H9 (cell line): ENCODE results near the gene OR7D2. TPM values are rescaled to one million over a fixed set of nuclear protein-coding genes. Genes with fewer than 3 reads are reported as not detected.

Source experiments
- DNase-seq: peaks from one replicate; pipeline ENCODE4 v3.0.0-alpha.2; 2017
- H2AFZ ChIP-seq: one replicate; pipeline ENCODE4 v1.6.1; 2013; ENCODE audit warnings: mild to moderate bottlenecking, low read length, control low read depth, moderate library complexity
- H2AK5ac ChIP-seq: 2 replicates; pipeline ENCODE4 v1.6.1; 2013; ENCODE audit warnings: low read length, control low read depth, mixed read lengths; ENCODE audit not compliant: insufficient read length
- H2BK120ac ChIP-seq: one replicate; pipeline ENCODE4 v1.6.1; 2013; ENCODE audit warnings: low read depth, mild to moderate bottlenecking, low read length, control low read depth, inconsistent platforms; ENCODE audit not compliant: poor library complexity, severe bottlenecking
- H2BK12ac ChIP-seq: 2 replicates; pipeline ENCODE4 v1.6.1; 2013; ENCODE audit warnings: low read length, control low read depth, mixed read lengths, low read depth; ENCODE audit not compliant: insufficient read length
- H2BK15ac ChIP-seq: 2 replicates; pipeline ENCODE4 v1.6.1; 2013; ENCODE audit warnings: low read depth, low read length, control low read depth
- H2BK20ac ChIP-seq: one replicate; pipeline ENCODE4 v1.6.1; 2013; ENCODE audit warnings: low read depth, mild to moderate bottlenecking, low read length, control low read depth, inconsistent platforms; ENCODE audit not compliant: poor library complexity, severe bottlenecking
- H2BK5ac ChIP-seq: 2 replicates; pipeline ENCODE4 v1.6.1; 2013; ENCODE audit warnings: low read length, control low read depth, mixed read lengths; ENCODE audit not compliant: insufficient read length
- H3K14ac ChIP-seq: 2 replicates; pipeline ENCODE4 v1.6.1; 2013; ENCODE audit warnings: low read length, control low read depth; ENCODE audit not compliant: insufficient read depth
- H3K18ac ChIP-seq: 2 replicates; pipeline ENCODE4 v1.6.1; 2013; ENCODE audit warnings: low read depth, mild to moderate bottlenecking, mixed read lengths, low read length, control low read depth; ENCODE audit not compliant: insufficient read length
- H3K23ac ChIP-seq: 2 replicates; pipeline ENCODE4 v1.6.1; 2013; ENCODE audit warnings: low read length, control low read depth, mixed read lengths, low read depth; ENCODE audit not compliant: insufficient read length
- H3K23me2 ChIP-seq: 2 replicates; pipeline ENCODE4 v1.6.1; 2013; ENCODE audit warnings: low read depth, mild to moderate bottlenecking, mixed read lengths, low read length, control low read depth; ENCODE audit not compliant: insufficient read length, poor library complexity, severe bottlenecking
- H3K27ac ChIP-seq: 2 replicates; pipeline ENCODE4 v1.5.1; 2013; ENCODE audit warnings: low read length, control low read depth, mixed read lengths, low read depth; ENCODE audit not compliant: insufficient read length
- H3K27me3 ChIP-seq: 2 replicates; pipeline ENCODE4 v1.6.1; 2013; ENCODE audit warnings: low read length, control low read depth, inconsistent platforms; ENCODE audit not compliant: insufficient read depth
- H3K4ac ChIP-seq: 2 replicates; pipeline ENCODE4 v1.6.1; 2013; ENCODE audit warnings: low read depth, mild to moderate bottlenecking, control low read depth, inconsistent platforms, low read length, moderate library complexity
- H3K4me1 ChIP-seq: 2 replicates; pipeline ENCODE4 v1.6.1; 2013; ENCODE audit warnings: low read length, control low read depth, inconsistent platforms; ENCODE audit not compliant: insufficient read depth
- H3K4me2 ChIP-seq: 2 replicates; pipeline ENCODE4 v1.6.1; 2013; ENCODE audit warnings: low read length, control low read depth, mixed read lengths; ENCODE audit not compliant: insufficient read length, insufficient read depth
- H3K56ac ChIP-seq: 2 replicates; pipeline ENCODE4 v1.6.1; 2013; ENCODE audit warnings: low read depth, mild to moderate bottlenecking, mixed read lengths, low read length, control low read depth; ENCODE audit not compliant: insufficient read length
- H3K79me1 ChIP-seq: 2 replicates; pipeline ENCODE4 v1.6.1; 2013; ENCODE audit warnings: low read depth, mild to moderate bottlenecking, moderate library complexity, low read length, control low read depth, inconsistent platforms; ENCODE audit not compliant: insufficient read depth, poor library complexity, severe bottlenecking
- H3K79me2 ChIP-seq: 2 replicates; pipeline ENCODE4 v1.6.1; 2013; ENCODE audit warnings: low read length, control low read depth, inconsistent platforms; ENCODE audit not compliant: insufficient read depth
- H3K9ac ChIP-seq: 2 replicates; pipeline ENCODE4 v1.6.1; 2013; ENCODE audit warnings: low read length, control low read depth, mixed read lengths; ENCODE audit not compliant: insufficient read length; ENCODE audit errors: extremely low read depth
- H3K9me3 ChIP-seq: one replicate; pipeline ENCODE4 v1.6.1; 2013; ENCODE audit warnings: low read depth, low read length, inconsistent platforms; ENCODE audit not compliant: control insufficient read depth
- H3T11ph ChIP-seq: one replicate; pipeline ENCODE4 v1.6.1; 2013; ENCODE audit warnings: mild to moderate bottlenecking, low read length, control low read depth, inconsistent platforms
- H4K20me1 ChIP-seq: one replicate; pipeline ENCODE4 v1.6.1; 2013; ENCODE audit not compliant: control insufficient read depth, insufficient read length, insufficient read depth
- H4K5ac ChIP-seq: 2 replicates; pipeline ENCODE4 v1.6.1; 2013; ENCODE audit warnings: low read depth, mild to moderate bottlenecking, mixed read lengths, low read length, control low read depth; ENCODE audit not compliant: insufficient read length
- H4K8ac ChIP-seq: replicated peaks from 2 replicates; pipeline ENCODE4 v1.6.1; 2013; ENCODE audit warnings: low read length, control low read depth, mixed read lengths, low read depth; ENCODE audit not compliant: insufficient read length
- H4K91ac ChIP-seq: 2 replicates; pipeline ENCODE4 v1.6.1; 2013; ENCODE audit warnings: low read depth, mild to moderate bottlenecking, moderate library complexity, mixed read lengths, low read length, control low read depth; ENCODE audit not compliant: insufficient read length
- H3K27ac Mint-ChIP-seq, 3 experiments: 2 replicates in 2 of 3; 3 replicates in 1 of 3; pipeline ENCODE4 v1.8.0; 2020 to 2021; ENCODE audit warnings: mixed read lengths in 3 of 3, mild to moderate bottlenecking in 1 of 3, moderate library complexity in 1 of 3
- H3K27me3 Mint-ChIP-seq: 2 replicates; pipeline ENCODE4 v1.8.0; 2021; ENCODE audit warnings: low read depth, mild to moderate bottlenecking, moderate library complexity, mixed read lengths
- H3K36me3 Mint-ChIP-seq, 3 experiments: 2 replicates in 2 of 3; 3 replicates in 1 of 3; pipeline ENCODE4 v1.8.0; 2020 to 2021; ENCODE audit warnings: low read depth in 3 of 3, mixed read lengths in 3 of 3; ENCODE audit not compliant: insufficient read depth in 1 of 3
- H3K4me1 Mint-ChIP-seq, 2 experiments: 2 replicates each; pipeline ENCODE4 v1.8.0; 2020; ENCODE audit warnings: mixed read lengths in 2 of 2
- H3K4me3 Mint-ChIP-seq, 2 experiments: 2 replicates in 1 of 2; 3 replicates in 1 of 2; pipeline ENCODE4 v1.8.0; 2020 to 2021; ENCODE audit warnings: mild to moderate bottlenecking in 2 of 2, mixed read lengths in 2 of 2, moderate library complexity in 1 of 2
- H3K9me3 Mint-ChIP-seq, 2 experiments: 2 replicates in 1 of 2; 3 replicates in 1 of 2; pipeline ENCODE4 v1.8.0; 2020; ENCODE audit warnings: mild to moderate bottlenecking in 2 of 2, mixed read lengths in 2 of 2, moderate library complexity in 1 of 2
- CTCF ChIP-seq: fragments of 200-600 bp; sonication (generic); conservative IDR thresholded peaks from 3 replicates; pipeline ENCODE4 v1.8.0; 2021; ENCODE audit warnings: antibody characterized with exemption, mild to moderate bottlenecking
- WGBS: extraction: QIAGEN DNeasy Blood & Tissue Kit; methylation state at CpG from one replicate; pipeline ENCODE4 v1.1.7; 2013; ENCODE audit warnings: missing lambda C conversion rate, low lambda C conversion rate, mixed read lengths; ENCODE audit not compliant: insufficient read length; ENCODE audit errors: extremely low coverage; 5-methylcytosine and 5-hydroxymethylcytosine counted together
- total RNA-seq: library from RNA; stranded (reverse); gene quantifications from 2 replicates; pipeline ENCODE4 v1.2.1, GENCODE V29; 2021

Gene OR7D2
- total RNA-seq, 1 experiment from 2014 or later, result 0.31 TPM

GRCh38 chr19:9148697-9149096 is 30.1 kb upstream of the OR7D2 start:
- Histone ChIP-seq H3K23ac (no peak overlapping the region), H3K23me2 (no peaks in the 10 kb centered on the region), H4K8ac (no peak overlapping the region), H3K56ac (no peak overlapping the region), H2BK20ac (no peak overlapping the region), H2BK15ac (no peak overlapping the region), H3K79me1 (peaks cover 11% of the 10 kb centered on the region), H3K27ac (no peak overlapping the region), H2BK12ac (no peak overlapping the region), H2BK120ac (no peak overlapping the region), H2AFZ (no peak overlapping the region), H3K18ac (no peak overlapping the region), H3T11ph (no peak overlapping the region), H3K14ac (no peak overlapping the region), H2BK5ac (no peak overlapping the region), H3K4me2 (no peak overlapping the region), H3K4me1 (no peaks in the 10 kb centered on the region), H3K27me3 (no peaks in the 10 kb centered on the region), H3K9ac (no peak overlapping the region), H4K20me1 (no peaks in the 10 kb centered on the region), H3K79me2 (peaks cover 80% of the 10 kb centered on the region), H3K9me3 (peaks cover 36% of the 10 kb centered on the region), H4K5ac (no peak overlapping the region), H3K4ac (no peak overlapping the region), H2AK5ac (no peak overlapping the region), H4K91ac (no peak overlapping the region)
- no peak overlapping the region for H3K4me3 Mint-ChIP-seq
- no CpG with 5 or more reads among the region's 3 CpGs for WGBS
- peaks cover 87 to 97% (median 95%) of the 10 kb centered on the region in 3 experiments for H3K36me3 Mint-ChIP-seq
- H3K4me1 Mint-ChIP-seq, result peaks cover 3 to 4% of the 10 kb centered on the region in 2 experiments; a peak in 1 of 4 replicates
- no peak overlapping the region for H3K27ac Mint-ChIP-seq
- no peak for TF ChIP-seq CTCF
- DNase-seq, result no peak
- no peaks in the 10 kb centered on the region; the same call in none of the 2 replicates for H3K27me3 Mint-ChIP-seq
- peaks cover 86 to 96% of the 10 kb centered on the region in 2 experiments for H3K9me3 Mint-ChIP-seq
